Measurements from ENCODE around the gene SMURF2. TPM values are rescaled to one million over a fixed set of nuclear protein-coding genes. Genes with fewer than 3 reads are reported as not detected.
A peak's percentile ranks its signal among the peaks of the same experiment; 100 is the strongest.

The SMURF2 gene
- total and polyA plus RNA-seq, 9 of the 15 experiments (the other 6 are each of a cell fraction or from before 2014, with no cell fraction given), result 3.8 to 22.0 (median 14.8) TPM

GRCh38 chr17:64506576-64507412, 155.3 kb downstream of the SMURF2 start, which contains the start of gene CEP95 (continued):
- TF ChIP-seq USF2 (CRISPR knock-in tag; IDR thresholded peaks at IDR 0.05) (peak; percentile 92), HNRNPK (IDR thresholded peaks at IDR 0.05; ENCODE audit: low read depth, low read length, poor library complexity, severe bottlenecking) (no peak), MNT (conservative IDR thresholded peaks at IDR 0.05) (peak; percentile 95 to 97), CREB3L1 (IDR thresholded peaks at IDR 0.05; ENCODE audit: borderline replicate concordance, low read depth) (peak; percentile 82), MITF (IDR thresholded peaks at IDR 0.05) (peak; percentile 52; the same call in 1 of the 2 replicates), BRF1 (IDR thresholded peaks at IDR 0.05; ENCODE audit: borderline replicate concordance, extremely low read depth, insufficient read length) (no peak), CHD2 (IDR thresholded peaks at IDR 0.05; ENCODE audit: low read depth, low read length) (peak; percentile 88), REST (IDR thresholded peaks at IDR 0.05; ENCODE audit: borderline replicate concordance) (no peak), REST (CRISPR knock-in tag; IDR thresholded peaks at IDR 0.05; ENCODE audit: low read depth) (0 out of 2 replicates have a peak, but pooled peaks have one; percentile 54), MEF2A (IDR thresholded peaks at IDR 0.05; ENCODE audit: control insufficient read depth, low read depth, low read length) (peak; percentile 61; the same call in 1 of the 2 replicates), WHSC1 (IDR thresholded peaks at IDR 0.05; ENCODE audit: low read length) (no peak), CBFA2T3 (IDR thresholded peaks at IDR 0.05) (no peak), SMC3 (conservative IDR thresholded peaks at IDR 0.05; ENCODE audit: insufficient read depth, low read depth, low read length) (no peak)

Measured in K562 (cell line).